ENCODE results near the gene GRM5. TPM values are rescaled to one million over a fixed set of nuclear protein-coding genes. Genes with fewer than 3 reads are reported as not detected.
"Not testable (repeated sequence)": the region's sequence is repeated elsewhere in the genome, so short reads cannot be mapped to it uniquely, and the experiment has no call there.

The GRM5 gene
- total and polyA plus RNA-seq, 2 donors (not counting 1 experiment from before 2014, with no cell fraction given), result 0.01 TPM; not detected in 1

DNA sequence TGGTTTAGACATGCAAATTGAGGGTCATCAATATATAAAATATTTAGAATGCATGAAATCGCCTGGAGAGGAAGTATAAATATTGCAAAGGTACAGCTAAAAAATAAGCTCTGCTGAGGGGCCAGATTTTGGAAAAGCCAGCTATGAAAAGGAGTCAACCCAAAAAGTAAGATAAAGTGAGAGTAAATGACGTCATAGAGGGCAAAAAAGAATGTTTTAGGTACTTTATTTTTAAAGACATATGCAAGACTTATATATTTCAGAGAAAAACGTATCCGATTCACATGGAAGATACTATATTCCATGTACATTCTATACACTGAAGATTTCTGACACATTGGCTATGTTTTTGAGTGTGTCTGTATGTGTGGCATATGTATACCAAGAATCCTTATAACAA is 13.6 kb downstream of the GRM5 start:
- no peak for DNase-seq (ENCODE audit: low read depth in 2 of 2)
- Histone ChIP-seq H3K4me2 (ENCODE audit: extremely low read depth, insufficient read depth, low read length) (no peak overlapping the region), H3K27me3 (ENCODE audit: control insufficient read depth, insufficient read depth, low read length) (no peaks in the 10 kb centered on the region), H2AFZ (ENCODE audit: low read length) (no peak overlapping the region), H3K27ac (ENCODE audit: insufficient read depth, low read length) (no peak overlapping the region), H3K4me1 (ENCODE audit: control insufficient read depth, extremely low read depth, insufficient read depth, low read length) (no peaks in the 10 kb centered on the region), H3K79me2 (ENCODE audit: control insufficient read depth, insufficient read depth, low read length) (no peaks in the 10 kb centered on the region), H3K9me3 (ENCODE audit: control insufficient read depth, insufficient read depth, low read depth, low read length) (no peaks in the 10 kb centered on the region), H3K4me3 (replicated peaks in 1 of 4; ENCODE audit: control extremely low read depth in 1 of 4, insufficient read depth in 1 of 4, low read depth in 3 of 4, low read length in 4 of 4) (no peak overlapping the region), H4K20me1 (ENCODE audit: control insufficient read depth, extremely low read depth, insufficient read depth, low read length) (no peaks in the 10 kb centered on the region), H3K36me3 (ENCODE audit: control insufficient read depth, insufficient read depth, low read length) (no peaks in the 10 kb centered on the region), H3K9ac (ENCODE audit: insufficient read depth, low read length) (no peak overlapping the region)
- TF ChIP-seq, protein P1, sequence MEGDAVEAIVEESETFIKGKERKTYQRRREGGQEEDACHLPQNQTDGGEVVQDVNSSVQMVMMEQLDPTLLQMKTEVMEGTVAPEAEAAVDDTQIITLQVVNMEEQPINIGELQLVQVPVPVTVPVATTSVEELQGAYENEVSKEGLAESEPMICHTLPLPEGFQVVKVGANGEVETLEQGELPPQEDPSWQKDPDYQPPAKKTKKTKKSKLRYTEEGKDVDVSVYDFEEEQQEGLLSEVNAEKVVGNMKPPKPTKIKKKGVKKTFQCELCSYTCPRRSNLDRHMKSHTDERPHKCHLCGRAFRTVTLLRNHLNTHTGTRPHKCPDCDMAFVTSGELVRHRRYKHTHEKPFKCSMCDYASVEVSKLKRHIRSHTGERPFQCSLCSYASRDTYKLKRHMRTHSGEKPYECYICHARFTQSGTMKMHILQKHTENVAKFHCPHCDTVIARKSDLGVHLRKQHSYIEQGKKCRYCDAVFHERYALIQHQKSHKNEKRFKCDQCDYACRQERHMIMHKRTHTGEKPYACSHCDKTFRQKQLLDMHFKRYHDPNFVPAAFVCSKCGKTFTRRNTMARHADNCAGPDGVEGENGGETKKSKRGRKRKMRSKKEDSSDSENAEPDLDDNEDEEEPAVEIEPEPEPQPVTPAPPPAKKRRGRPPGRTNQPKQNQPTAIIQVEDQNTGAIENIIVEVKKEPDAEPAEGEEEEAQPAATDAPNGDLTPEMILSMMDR (conservative IDR thresholded peaks at IDR 0.05 in 1 of 2, IDR thresholded peaks at IDR 0.05 in 1 of 2; ENCODE audit: low read depth in 1 of 2, low read length in 2 of 2), result no peak
- TF ChIP-seq EZH2 (IDR thresholded peaks at IDR 0.05; ENCODE audit: low read length, missing control alignments), result no peak

GRCh38 chr11:89047159-89047558 is 18.6 kb downstream of the GRM5 start:
- DNase-seq (ENCODE audit: low read depth in 2 of 2); H3K4me2 ChIP-seq (ENCODE audit: extremely low read depth, insufficient read depth, low read length); H3K27me3 ChIP-seq (ENCODE audit: control insufficient read depth, insufficient read depth, low read length); H3K79me2 ChIP-seq (ENCODE audit: control insufficient read depth, insufficient read depth, low read length); H3K27ac ChIP-seq (ENCODE audit: insufficient read depth, low read length); H4K20me1 ChIP-seq (ENCODE audit: control insufficient read depth, extremely low read depth, insufficient read depth, low read length); H3K36me3 ChIP-seq (ENCODE audit: control insufficient read depth, insufficient read depth, low read length); H2AFZ ChIP-seq (ENCODE audit: low read length); H3K4me1 ChIP-seq (ENCODE audit: control insufficient read depth, extremely low read depth, insufficient read depth, low read length); H3K9me3 ChIP-seq (ENCODE audit: control insufficient read depth, insufficient read depth, low read depth, low read length); H3K4me3 ChIP-seq (replicated peaks in 1 of 4; ENCODE audit: control extremely low read depth in 1 of 4, insufficient read depth in 1 of 4, low read depth in 3 of 4, low read length in 4 of 4); H3K9ac ChIP-seq (ENCODE audit: insufficient read depth, low read length): not testable (repeated sequence)

- not testable (repeated sequence) for H3K79me2 ChIP-seq (ENCODE audit: control insufficient read depth, insufficient read depth, low read length); H3K9me3 ChIP-seq (ENCODE audit: control insufficient read depth, insufficient read depth, low read depth, low read length); H3K36me3 ChIP-seq (ENCODE audit: control insufficient read depth, insufficient read depth, low read length); H3K27me3 ChIP-seq (ENCODE audit: control insufficient read depth, insufficient read depth, low read length); H3K4me3 ChIP-seq (replicated peaks in 1 of 4; ENCODE audit: control extremely low read depth in 1 of 4, insufficient read depth in 1 of 4, low read depth in 3 of 4, low read length in 4 of 4); H3K4me1 ChIP-seq (ENCODE audit: control insufficient read depth, extremely low read depth, insufficient read depth, low read length); H4K20me1 ChIP-seq (ENCODE audit: control insufficient read depth, extremely low read depth, insufficient read depth, low read length); H3K4me2 ChIP-seq (ENCODE audit: extremely low read depth, insufficient read depth, low read length); H2AFZ ChIP-seq (ENCODE audit: low read length); H3K9ac ChIP-seq (ENCODE audit: insufficient read depth, low read length); H3K27ac ChIP-seq (ENCODE audit: insufficient read depth, low read length)
- peak in 1 of 2 donors; percentile 14 for DNase-seq (ENCODE audit: low read depth in 2 of 2)
These were observed 21.8 kb downstream of the GRM5 start for GRCh38 chr11:89043861-89044588.

DNA sequence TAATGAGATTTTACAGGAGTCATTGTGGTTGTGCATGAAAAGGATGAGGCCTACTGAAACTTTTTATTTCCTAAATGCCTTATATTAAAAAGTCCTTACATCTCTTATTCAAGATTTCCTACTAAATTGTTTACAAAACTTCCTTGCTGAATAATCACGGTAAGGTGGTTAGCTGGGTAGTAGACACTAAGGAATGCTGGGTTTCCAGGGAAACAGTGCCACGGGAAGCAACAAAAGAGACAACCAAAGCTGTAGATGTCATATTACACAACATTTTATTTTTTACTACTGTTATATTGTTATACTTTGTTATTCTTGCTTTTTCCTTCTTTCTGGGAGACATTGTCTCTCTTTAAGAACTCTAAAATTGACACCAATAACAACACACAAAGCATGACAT is 36.1 kb downstream of the GRM5 start:
- not testable (repeated sequence) for H3K9me3 ChIP-seq (ENCODE audit: control insufficient read depth, insufficient read depth, low read depth, low read length); H3K36me3 ChIP-seq (ENCODE audit: control insufficient read depth, insufficient read depth, low read length); H3K4me2 ChIP-seq (ENCODE audit: extremely low read depth, insufficient read depth, low read length); H3K27ac ChIP-seq (ENCODE audit: insufficient read depth, low read length); H3K4me3 ChIP-seq (replicated peaks in 1 of 4; ENCODE audit: control extremely low read depth in 1 of 4, insufficient read depth in 1 of 4, low read depth in 3 of 4, low read length in 4 of 4); H4K20me1 ChIP-seq (ENCODE audit: control insufficient read depth, extremely low read depth, insufficient read depth, low read length); H3K9ac ChIP-seq (ENCODE audit: insufficient read depth, low read length); H2AFZ ChIP-seq (ENCODE audit: low read length); H3K79me2 ChIP-seq (ENCODE audit: control insufficient read depth, insufficient read depth, low read length); H3K4me1 ChIP-seq (ENCODE audit: control insufficient read depth, extremely low read depth, insufficient read depth, low read length); H3K27me3 ChIP-seq (ENCODE audit: control insufficient read depth, insufficient read depth, low read length)
- DNase-seq (ENCODE audit: low read depth in 2 of 2), result peak in 1 of 2 donors; percentile 29
